HG02763 (cell line): ENCODE data around the gene PGPEP1.
A peak's percentile ranks its signal among the peaks of the same experiment; 100 is the strongest.
"Not testable (repeated sequence)": the region's sequence is repeated elsewhere in the genome, so short reads cannot be mapped to it uniquely, and the experiment has no call there.

Experiments used
- ATAC-seq: cut with Tn5 transposase; IDR thresholded peaks from one replicate; pipeline ENCODE4 v1.9.1; 2021; ENCODE audit warnings: mild to moderate bottlenecking, moderate library complexity; ENCODE audit not compliant: unreplicated experiment

The PGPEP1 gene

GRCh38 chr19:18389726-18390064 lies 49.3 kb downstream of the PGPEP1 start:
- ATAC-seq = no peak

- no peak for ATAC-seq
Measured at GRCh38 chr19:18390065-18390907, 49.9 kb downstream of the PGPEP1 start.

- ATAC-seq = no peak
Measured at GRCh38 chr19:18391509-18392075, 51.2 kb downstream of the PGPEP1 start.

GRCh38 chr19:18392417-18392816 lies 52.0 kb downstream of the PGPEP1 start:
- ATAC-seq = no peak

GRCh38 chr19:18392926-18393325 lies 52.5 kb downstream of the PGPEP1 start:
- no peak for ATAC-seq

- ATAC-seq = no peak
Measured at GRCh38 chr19:18393836-18394235, 53.4 kb downstream of the PGPEP1 start.

- no peak for ATAC-seq
Measured at GRCh38 chr19:18396471-18397241, 56.3 kb downstream of the PGPEP1 start.

GRCh38 chr19:18397242-18398202 lies 57.1 kb downstream of the PGPEP1 start, which contains the start of gene LRRC25:
Gene LRRC25 (minus strand): TSS chr19:18397622. CDS start chr19:18396963, 659 bp downstream.
- no peak for ATAC-seq

GRCh38 chr19:18399008-18399407 lies 58.6 kb downstream of the PGPEP1 start:
- ATAC-seq = no peak

GRCh38 chr19:18401580-18402112 lies 61.2 kb downstream of the PGPEP1 start:
- peak; percentile 51 for ATAC-seq

GRCh38 chr19:18402455-18403248 lies 62.3 kb downstream of the PGPEP1 start:
- ATAC-seq = not testable (repeated sequence)

GRCh38 chr19:18405754-18406153 lies 65.4 kb downstream of the PGPEP1 start:
- ATAC-seq = not testable (repeated sequence)

- ATAC-seq = no peak
Measured at GRCh38 chr19:18406749-18407148, 66.4 kb downstream of the PGPEP1 start.

GRCh38 chr19:18408053-18408476 lies 67.7 kb downstream of the PGPEP1 start:
- no peak for ATAC-seq

- no peak for ATAC-seq
Measured at GRCh38 chr19:18412610-18413239, 72.3 kb downstream of the PGPEP1 start.

GRCh38 chr19:18414504-18415177 lies 74.2 kb downstream of the PGPEP1 start:
- no peak for ATAC-seq

GRCh38 chr19:18415178-18415867 lies 74.9 kb downstream of the PGPEP1 start:
- no peak for ATAC-seq

- no peak for ATAC-seq
Measured at GRCh38 chr19:18416778-18417249, 76.4 kb downstream of the PGPEP1 start.
